Left ventricle myocardium inferior (tissue), 1 donor: ENCODE results near the gene INPP4B. TPM values are rescaled to one million over a fixed set of nuclear protein-coding genes. Genes with fewer than 3 reads are reported as not detected.

Source experiments
- DNase-seq: peaks from one replicate; pipeline ENCODE4 v3.0.0-alpha.2; 2020
- H3K27ac ChIP-seq: fragments of 200-600 bp; replicated peaks from 2 replicates; pipeline ENCODE4 v1.8.0; 2021
- H3K27me3 ChIP-seq: fragments of 200-600 bp; 2 replicates; pipeline ENCODE4 v1.8.0; 2021; ENCODE audit warnings: low read depth
- H3K36me3 ChIP-seq: fragments of 200-600 bp; 2 replicates; pipeline ENCODE4 v1.8.0; 2021
- H3K4me1 ChIP-seq: fragments of 200-600 bp; 2 replicates; pipeline ENCODE4 v1.8.0; 2021
- H3K4me3 ChIP-seq: fragments of 200-600 bp; 2 replicates; pipeline ENCODE4 v1.8.0; 2021; ENCODE audit warnings: mild to moderate bottlenecking, moderate library complexity
- H3K9me3 ChIP-seq: fragments of 200-600 bp; replicated peaks from 2 replicates; pipeline ENCODE4 v1.8.0; 2021
- intact Hi-C: fragments of 100-400 bp; cut with micrococcal nuclease; formaldehyde crosslinking; loops from one replicate; pipeline ENCODE4 v1.11.0; 2022
- total RNA-seq: library from RNA; stranded (reverse); fragmentation: NEBNext Ultra II Directional; extraction: Animal tissue kit (Norgen Biotek cat#: 25700); gene quantifications from one replicate; pipeline ENCODE4 v1.2.1, GENCODE V29; 2021
- TF ChIP-seq, protein P1 (sequence below): fragments of 200-600 bp; IDR thresholded peaks from 2 replicates; pipeline ENCODE4 v1.8.0; 2021; ENCODE audit warnings: antibody characterized with exemption, mild to moderate bottlenecking, borderline replicate concordance
- donor health status: DM: no; HTN: yes; CAD: no; lungs with severe emphysema.

The INPP4B gene
- total RNA-seq, 1 donor from 2014 or later = 61.1 TPM

- TF ChIP-seq, protein P1, sequence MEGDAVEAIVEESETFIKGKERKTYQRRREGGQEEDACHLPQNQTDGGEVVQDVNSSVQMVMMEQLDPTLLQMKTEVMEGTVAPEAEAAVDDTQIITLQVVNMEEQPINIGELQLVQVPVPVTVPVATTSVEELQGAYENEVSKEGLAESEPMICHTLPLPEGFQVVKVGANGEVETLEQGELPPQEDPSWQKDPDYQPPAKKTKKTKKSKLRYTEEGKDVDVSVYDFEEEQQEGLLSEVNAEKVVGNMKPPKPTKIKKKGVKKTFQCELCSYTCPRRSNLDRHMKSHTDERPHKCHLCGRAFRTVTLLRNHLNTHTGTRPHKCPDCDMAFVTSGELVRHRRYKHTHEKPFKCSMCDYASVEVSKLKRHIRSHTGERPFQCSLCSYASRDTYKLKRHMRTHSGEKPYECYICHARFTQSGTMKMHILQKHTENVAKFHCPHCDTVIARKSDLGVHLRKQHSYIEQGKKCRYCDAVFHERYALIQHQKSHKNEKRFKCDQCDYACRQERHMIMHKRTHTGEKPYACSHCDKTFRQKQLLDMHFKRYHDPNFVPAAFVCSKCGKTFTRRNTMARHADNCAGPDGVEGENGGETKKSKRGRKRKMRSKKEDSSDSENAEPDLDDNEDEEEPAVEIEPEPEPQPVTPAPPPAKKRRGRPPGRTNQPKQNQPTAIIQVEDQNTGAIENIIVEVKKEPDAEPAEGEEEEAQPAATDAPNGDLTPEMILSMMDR = no peak
- DNase-seq = no peak
- H3K36me3 ChIP-seq = no peaks in the 10 kb centered on the region
- no peak overlapping the region for H3K4me3 ChIP-seq
- no peaks in the 10 kb centered on the region for H3K9me3 ChIP-seq
- no peaks in the 10 kb centered on the region for H3K27me3 ChIP-seq
- peaks cover 4% of the 10 kb centered on the region for H3K4me1 ChIP-seq
- no peak overlapping the region for H3K27ac ChIP-seq
- intact Hi-C loops = no loop called here
Observed at GRCh38 chr4:142360657-142361056, 485.4 kb downstream of the INPP4B start.

GRCh38 chr4:142358656-142359055 lies 487.4 kb downstream of the INPP4B start:
- Histone ChIP-seq H3K9me3 (no peaks in the 10 kb centered on the region), H3K27me3 (no peaks in the 10 kb centered on the region), H3K36me3 (no peaks in the 10 kb centered on the region), H3K4me3 (no peak overlapping the region), H3K4me1 (peaks cover 24% of the 10 kb centered on the region), H3K27ac (no peak overlapping the region)
- TF ChIP-seq, protein P1 = no peak
- no peak for DNase-seq
- intact Hi-C loops = no loop called here

DNA sequence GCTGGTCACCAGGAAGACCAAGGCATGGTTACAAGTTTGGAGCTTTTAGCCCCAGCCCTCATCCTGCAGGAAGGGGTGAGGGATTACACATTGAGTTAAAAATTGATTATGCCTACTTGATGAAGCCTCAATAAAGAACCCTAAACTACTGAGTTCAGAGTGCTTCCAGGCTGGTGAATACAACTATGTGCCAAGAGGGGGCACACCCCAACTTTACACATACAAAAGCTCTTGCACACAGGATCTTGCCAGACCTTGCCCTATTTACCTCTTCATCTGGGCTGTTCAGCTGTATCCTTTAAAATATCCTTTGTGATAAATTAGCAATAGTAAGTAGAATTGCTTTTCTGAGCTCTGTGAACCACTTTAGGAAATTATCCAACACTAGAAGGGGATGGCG lies 489.3 kb downstream of the INPP4B start:
- peaks cover 41% of the 10 kb centered on the region for H3K4me1 ChIP-seq
- H3K27me3 ChIP-seq = no peaks in the 10 kb centered on the region
- no peak overlapping the region for H3K4me3 ChIP-seq
- intact Hi-C loops = no loop called here
- no peaks in the 10 kb centered on the region for H3K9me3 ChIP-seq
- no peak for DNase-seq
- no peak overlapping the region for H3K27ac ChIP-seq
- no peaks in the 10 kb centered on the region for H3K36me3 ChIP-seq
- TF ChIP-seq, protein P1 = no peak

GRCh38 chr4:142356118-142356759 lies 489.9 kb downstream of the INPP4B start:
- no peaks in the 10 kb centered on the region for H3K27me3 ChIP-seq
- peaks cover 47% of the 10 kb centered on the region for H3K4me1 ChIP-seq
- DNase-seq = no peak
- no peak overlapping the region for H3K27ac ChIP-seq
- TF ChIP-seq, protein P1 = no peak
- H3K4me3 ChIP-seq = no peak overlapping the region
- H3K9me3 ChIP-seq = no peaks in the 10 kb centered on the region
- H3K36me3 ChIP-seq = no peaks in the 10 kb centered on the region
- intact Hi-C loops = no loop called here

DNA sequence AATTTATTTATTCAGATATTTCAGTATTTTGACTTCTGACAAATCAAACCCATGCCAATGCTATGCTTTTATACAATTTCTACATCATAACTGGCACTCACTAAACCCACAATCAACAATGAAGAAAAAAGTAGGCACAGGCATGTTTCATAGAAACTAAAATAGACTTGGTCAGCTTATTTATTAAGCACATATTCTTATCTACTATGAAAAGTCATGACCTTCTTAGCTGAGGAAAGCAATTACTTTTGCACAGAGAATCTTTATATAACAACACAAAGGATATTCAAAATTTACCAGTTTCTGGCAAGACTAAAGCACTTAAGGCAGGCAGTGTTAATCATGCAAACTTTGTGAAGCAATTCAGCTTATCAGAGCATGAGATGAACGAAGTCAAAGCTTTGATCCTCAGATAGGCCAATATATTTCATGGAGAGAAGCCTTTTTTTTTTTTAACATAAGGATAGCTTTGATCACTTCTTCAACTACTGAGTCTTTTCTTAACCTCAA lies 490.6 kb downstream of the INPP4B start:
- Histone ChIP-seq H3K36me3 (no peaks in the 10 kb centered on the region), H3K27me3 (no peaks in the 10 kb centered on the region), H3K9me3 (no peaks in the 10 kb centered on the region), H3K4me3 (no peak overlapping the region), H3K4me1 (peaks cover 55% of the 10 kb centered on the region), H3K27ac (peak overlapping the region; percentile 53)
- TF ChIP-seq, protein P1 = no peak
- intact Hi-C loops = no loop called here
- DNase-seq = no peak
